Adrenal gland (tissue), 12 donors: Measurements from ENCODE around the gene UBQLN3. TPM values are rescaled to one million over a fixed set of nuclear protein-coding genes. Genes with fewer than 3 reads are reported as not detected.

Experiments
- DNase-seq, 7 donors: peaks; one replicate each; pipeline ENCODE4 v3.0.0-alpha.2; 2019 to 2020
- H3K27ac ChIP-seq, 5 donors: fragments of 200-600 bp; sonication (generic) in 4 of 5; 1 replicate in 3 of 5; 2 replicates in 2 of 5; pipeline versions ENCODE4 v1.5.1 to v1.8.0; 2016 to 2020; ENCODE audit warnings: mild to moderate bottlenecking in 1 of 5
- H3K27me3 ChIP-seq: fragments of 200-600 bp; 2 replicates; pipeline ENCODE4 v1.8.0; 2021
- H3K36me3 ChIP-seq, 2 donors: fragments of 200-600 bp; replicated peaks in 1 of 2; 1 replicate in 1 of 2; 2 replicates in 1 of 2; pipeline versions ENCODE4 v1.5.1 to v1.8.0; 2018 to 2022
- H3K4me1 ChIP-seq, 2 donors: fragments of 200-600 bp; replicated peaks in 1 of 2; 1 replicate in 1 of 2; 2 replicates in 1 of 2; pipeline versions ENCODE4 v1.5.1 to v1.8.0; 2018 to 2021
- H3K4me3 ChIP-seq, 4 donors: fragments of 200-600 bp; sonication (generic) in 3 of 4; one replicate each; pipeline ENCODE4 v1.5.1; 2016 to 2018
- H3K9me3 ChIP-seq, 3 donors: fragments of 200-600 bp; sonication (generic) in 1 of 3; replicated peaks in 1 of 3; 1 replicate in 2 of 3; 2 replicates in 1 of 3; pipeline versions ENCODE4 v1.5.1 to v1.8.0; 2016 to 2021
- POLR2A ChIP-seq, 2 donors: fragments of 450-650 bp; IDR thresholded peaks; one replicate each; pipeline ENCODE4 v1.6.1; 2017; ENCODE audit warnings: antibody characterized with exemption in 2 of 2, mild to moderate bottlenecking in 2 of 2, moderate library complexity in 1 of 2
- WGBS, 4 donors: extraction: QIAGEN DNeasy Blood & Tissue Kit in 2 of 4; methylation state at CpG; one replicate each; pipeline versions ENCODE4 v1.1.5 to v1.1.7; 2013 to 2017; 5-methylcytosine and 5-hydroxymethylcytosine counted together
- intact Hi-C, 2 donors: fragments of 100-400 bp; cut with DNase I; formaldehyde crosslinking; loops; one replicate each; pipeline versions ENCODE4 v1.14.1 to v1.15.0; 2022 to 2023
- polyA plus RNA-seq, 3 donors: library from polyadenylated mRNA; stranded (reverse); fragments of 200-250 nt in 2 of 3; fragments of 350-450 nt in 1 of 3; fragmentation: Illumina TruSeq in 1 of 3; extraction: RNeasy Lipid Tissue Mini Kit (QIAGEN cat#74804) in 1 of 3; gene quantifications; one replicate each; pipeline ENCODE4 v1.2.3, GENCODE V29; 2013 to 2014
- total RNA-seq, 9 donors: library from RNA; depleted of rRNA in 4 of 9; stranded (reverse); fragments of >200 nt in 4 of 9; fragments of 120-200 nt in 1 of 9; fragmentation: NEBNext Ultra II Directional in 1 of 9; extraction: Animal tissue kit (Norgen Biotek cat#: 25700) in 1 of 9; gene quantifications; one replicate each; pipeline versions ENCODE4 v1.1.0 to v1.2.4, GENCODE V29; 2013 to 2023
- TF ChIP-seq, protein P1 (sequence below), 6 experiments: fragments of 450-650 bp in 4 of 6; fragments of 200-600 bp in 2 of 6; sonication (generic) in 1 of 6; IDR thresholded peaks; 1 replicate in 5 of 6; 2 replicates in 1 of 6; pipeline versions ENCODE4 v1.5.1 to v1.8.0; 2016 to 2021; ENCODE audit warnings: antibody characterized with exemption in 6 of 6, mild to moderate bottlenecking in 2 of 6, moderate library complexity in 1 of 6
- donor health status: healthy with polysubstance abuse.
- donor health status: Bipolar disorder and iron deficiency.
- donor health status: DM: yes; HTN: yes; CAD: no.
- donor health status: DM: no; HTN: no; CAD: no.
- donor health status: DM: no; HTN: no; CAD: no.
- donor health status: DM: yes; HTN: yes; CAD: no.

The UBQLN3 gene
- total and polyA plus RNA-seq, 12 donors: 0.25 to 0.67 (median 0.48) TPM; not detected in 6

DNA sequence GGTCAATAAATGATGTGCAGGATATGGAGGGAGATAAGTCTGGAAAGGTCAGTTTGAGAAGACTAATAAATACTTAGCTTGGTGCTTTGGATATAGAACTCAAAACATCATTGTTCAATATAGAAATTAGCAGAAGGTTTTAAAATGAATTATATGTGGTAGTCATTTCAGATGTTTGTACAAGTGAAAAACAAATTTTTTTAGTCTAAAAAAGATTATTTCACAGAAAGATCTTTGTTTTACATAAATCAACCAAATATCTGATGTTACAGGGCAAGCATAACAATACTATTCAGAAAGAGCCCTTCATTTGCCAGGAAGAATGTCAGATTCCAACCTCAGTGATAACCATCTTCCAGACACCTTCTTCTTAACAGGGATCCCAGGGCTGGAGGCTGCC, 21.4 kb downstream of the UBQLN3 start, which contains the start of gene OR52D1:
Gene OR52D1 (plus strand): TSS at position 301 of the 400 bp plus-strand sequence. CDS start 22 bp downstream, at position 323.
- no peak for DNase-seq
- no peak for TF ChIP-seq POLR2A (IDR thresholded peaks at IDR 0.05)
- TF ChIP-seq, protein P1, sequence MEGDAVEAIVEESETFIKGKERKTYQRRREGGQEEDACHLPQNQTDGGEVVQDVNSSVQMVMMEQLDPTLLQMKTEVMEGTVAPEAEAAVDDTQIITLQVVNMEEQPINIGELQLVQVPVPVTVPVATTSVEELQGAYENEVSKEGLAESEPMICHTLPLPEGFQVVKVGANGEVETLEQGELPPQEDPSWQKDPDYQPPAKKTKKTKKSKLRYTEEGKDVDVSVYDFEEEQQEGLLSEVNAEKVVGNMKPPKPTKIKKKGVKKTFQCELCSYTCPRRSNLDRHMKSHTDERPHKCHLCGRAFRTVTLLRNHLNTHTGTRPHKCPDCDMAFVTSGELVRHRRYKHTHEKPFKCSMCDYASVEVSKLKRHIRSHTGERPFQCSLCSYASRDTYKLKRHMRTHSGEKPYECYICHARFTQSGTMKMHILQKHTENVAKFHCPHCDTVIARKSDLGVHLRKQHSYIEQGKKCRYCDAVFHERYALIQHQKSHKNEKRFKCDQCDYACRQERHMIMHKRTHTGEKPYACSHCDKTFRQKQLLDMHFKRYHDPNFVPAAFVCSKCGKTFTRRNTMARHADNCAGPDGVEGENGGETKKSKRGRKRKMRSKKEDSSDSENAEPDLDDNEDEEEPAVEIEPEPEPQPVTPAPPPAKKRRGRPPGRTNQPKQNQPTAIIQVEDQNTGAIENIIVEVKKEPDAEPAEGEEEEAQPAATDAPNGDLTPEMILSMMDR (IDR thresholded peaks at IDR 0.05): no peak
- Histone ChIP-seq H3K36me3 (no peaks in the 10 kb centered on the region), H3K4me3 (no peak within 1 kb of the TSS), H3K4me1 (no peaks in the 10 kb centered on the region), H3K27ac (no peak within 1 kb of the TSS), H3K27me3 (no peaks in the 10 kb centered on the region), H3K9me3 (no peaks in the 10 kb centered on the region)
- intact Hi-C loops: no loop called here

DNA sequence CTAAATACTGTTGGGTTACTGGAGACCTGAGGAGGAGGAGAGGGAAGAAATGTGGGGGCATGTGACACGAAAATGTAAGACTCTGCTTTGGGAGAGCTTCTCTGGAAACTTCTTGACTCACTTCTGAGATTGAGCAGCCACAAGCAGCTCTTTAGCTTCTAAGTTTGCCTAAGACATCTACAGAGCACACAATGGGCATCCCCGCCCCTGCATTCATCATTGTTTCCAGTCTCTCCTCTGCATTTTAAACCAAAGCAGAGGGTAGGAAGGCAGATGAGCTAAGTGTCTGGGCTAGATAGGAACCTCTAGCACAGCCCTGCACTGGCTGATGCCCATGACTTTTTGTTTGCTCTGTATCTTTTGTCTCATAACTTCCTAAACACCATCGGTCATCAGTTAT, 23.3 kb downstream of the UBQLN3 start:
- Histone ChIP-seq H3K4me3 (no peak overlapping the region), H3K27me3 (no peaks in the 10 kb centered on the region), H3K27ac (no peak overlapping the region), H3K9me3 (no peaks in the 10 kb centered on the region), H3K36me3 (no peaks in the 10 kb centered on the region), H3K4me1 (no peaks in the 10 kb centered on the region)
- WGBS, 4 donors: 70 to 78% (median 73%) methylated on average over 3 of the region's 3 CpGs
- intact Hi-C loops: no loop called here
- DNase-seq: no peak
- TF ChIP-seq, protein P1 (IDR thresholded peaks at IDR 0.05): no peak
- TF ChIP-seq POLR2A (IDR thresholded peaks at IDR 0.05): no peak

DNA sequence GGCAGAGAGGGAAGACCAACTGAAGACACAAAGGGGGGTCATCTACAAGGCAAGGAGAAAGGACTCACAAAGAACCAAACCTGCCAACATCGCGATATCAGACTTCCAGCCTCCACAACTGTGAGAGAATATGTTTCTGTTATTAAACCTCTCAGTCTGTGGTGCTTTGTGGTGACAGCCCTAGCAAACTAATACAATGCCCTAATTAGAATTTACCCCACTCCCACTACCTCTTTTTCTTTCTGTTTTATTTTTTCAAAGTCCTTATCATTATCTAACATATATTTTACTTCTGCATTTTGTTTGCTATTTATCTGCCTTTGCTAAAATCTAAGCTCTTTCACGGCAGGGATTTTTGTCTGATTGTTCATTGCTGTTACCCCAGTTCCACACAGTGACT, 23.8 kb downstream of the UBQLN3 start:
- no peak for TF ChIP-seq POLR2A (IDR thresholded peaks at IDR 0.05)
- Histone ChIP-seq H3K9me3 (no peaks in the 10 kb centered on the region), H3K27ac (no peak overlapping the region), H3K27me3 (no peaks in the 10 kb centered on the region), H3K4me3 (no peak overlapping the region), H3K4me1 (no peaks in the 10 kb centered on the region), H3K36me3 (no peaks in the 10 kb centered on the region)
- no peak for DNase-seq
- WGBS, 4 donors: 82 to 88% (median 86%) methylated on average over 3 of the region's 3 CpGs
- intact Hi-C loops: no loop called here

DNA sequence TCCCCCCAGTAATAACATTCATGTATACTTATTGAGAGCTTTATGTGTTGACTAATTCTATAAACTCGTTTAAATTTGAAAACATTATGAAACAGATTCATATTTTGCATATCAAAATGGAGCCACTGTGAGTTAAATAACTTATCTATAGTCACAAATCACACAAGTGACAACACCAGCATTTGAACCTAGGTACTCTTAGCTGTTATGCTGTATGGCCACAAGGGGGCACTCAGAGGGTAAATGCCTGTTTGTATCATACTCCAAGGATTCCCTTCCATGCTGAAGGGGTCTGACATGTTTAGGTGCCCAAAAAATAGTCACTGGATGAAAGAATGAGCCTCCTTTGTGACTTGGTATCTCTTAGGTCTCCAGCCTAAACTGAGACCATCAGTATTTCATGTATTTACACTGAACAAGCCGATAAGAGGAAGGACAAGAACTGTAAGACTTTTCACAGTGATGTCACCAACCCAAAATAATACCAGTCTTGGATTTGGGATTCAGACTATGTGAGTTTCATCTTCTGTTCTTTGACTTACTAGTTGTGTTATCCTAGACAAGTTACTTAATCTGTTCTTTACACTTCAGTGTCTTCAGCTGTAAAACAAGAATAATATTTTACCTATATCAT, 33.5 kb downstream of the UBQLN3 start:
- Histone ChIP-seq H3K4me3 (no peak overlapping the region), H3K36me3 (no peaks in the 10 kb centered on the region), H3K4me1 (no peaks in the 10 kb centered on the region), H3K27me3 (no peaks in the 10 kb centered on the region), H3K27ac (no peak overlapping the region), H3K9me3 (no peaks in the 10 kb centered on the region)
- intact Hi-C loops: loop anchor here (5.0 to 10.0 kb wide), 2 partner anchors 328 to 331 kb away; partner anchors contain the start of gene OR52N2 (in 2 of the 2)
- peak; percentile 33 to 67 (median 51) for DNase-seq
- WGBS, 4 donors: 33 to 42% (median 38%) methylated on average over 2 of the region's 2 CpGs
- TF ChIP-seq POLR2A (IDR thresholded peaks at IDR 0.05): no peak
- TF ChIP-seq, protein P1 (IDR thresholded peaks at IDR 0.05): peak; percentile 61 to 80 (median 74)

DNA sequence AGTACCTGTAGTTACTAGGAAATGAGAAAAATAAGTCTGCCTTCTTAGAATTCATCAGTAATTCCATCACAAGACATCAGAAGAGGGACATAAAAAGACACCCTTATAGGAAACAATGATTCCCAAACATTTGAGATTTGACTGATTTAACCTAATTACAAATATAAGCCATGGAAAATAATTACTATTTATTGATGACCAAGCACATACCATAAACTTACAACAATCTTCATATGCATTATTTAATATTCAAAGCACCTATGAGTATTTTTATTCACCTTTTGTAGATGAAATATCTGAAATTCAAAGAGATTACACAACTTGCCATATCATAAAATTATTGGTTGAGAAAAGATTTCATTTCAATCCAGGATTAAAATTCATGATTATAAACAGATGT, 35.8 kb downstream of the UBQLN3 start:
- Histone ChIP-seq H3K4me1 (no peaks in the 10 kb centered on the region), H3K36me3 (no peaks in the 10 kb centered on the region), H3K4me3 (no peak overlapping the region), H3K9me3 (no peaks in the 10 kb centered on the region), H3K27me3 (no peaks in the 10 kb centered on the region), H3K27ac (no peak overlapping the region)
- intact Hi-C loops: loop anchor here in 1 of 2 donors (10.0 kb wide), 1 partner anchor 331 kb away; the partner anchor contains the start of gene OR52N2
- TF ChIP-seq POLR2A (IDR thresholded peaks at IDR 0.05): no peak
- TF ChIP-seq, protein P1 (IDR thresholded peaks at IDR 0.05): no peak
- no peak for DNase-seq
